Measurements from ENCODE around the gene UNC80.

The UNC80 gene

DNA sequence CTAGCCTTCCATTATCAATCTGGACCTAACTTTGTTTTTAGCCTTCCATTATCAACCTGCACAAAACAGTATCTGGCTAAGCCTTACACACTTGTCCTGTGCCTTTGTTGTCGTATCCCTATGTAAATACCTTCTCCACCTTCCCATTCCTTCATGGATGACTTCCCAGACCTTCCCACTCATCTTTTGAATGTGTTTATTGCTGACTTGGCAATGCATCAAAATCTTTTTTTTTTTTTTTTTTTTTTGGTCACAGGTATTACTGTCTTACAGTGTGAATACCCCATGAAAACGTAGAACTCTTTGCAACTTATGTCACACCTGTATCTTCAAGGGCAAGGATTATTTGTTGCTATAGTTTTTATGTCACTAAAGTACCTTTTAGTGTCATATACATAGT lies 256.5 kb downstream of the UNC80 start:
- CTCF ChIA-PET = no interaction called here
- no peak for TF ChIP-seq SUZ12 (IDR thresholded peaks at IDR 0.05)
- no peak for TF ChIP-seq FOXA1 (IDR thresholded peaks at IDR 0.05)
- TF ChIP-seq LEF1 (IDR thresholded peaks at IDR 0.05; ENCODE audit: borderline replicate concordance) = no peak
- no peak for TF ChIP-seq ARNT (IDR thresholded peaks at IDR 0.05)
- no peak for TF ChIP-seq CTBP1 (IDR thresholded peaks at IDR 0.05; ENCODE audit: borderline replicate concordance)
- TF ChIP-seq FOXK2 (IDR thresholded peaks at IDR 0.05) = no peak
- TF ChIP-seq SP1 (IDR thresholded peaks at IDR 0.05) = no peak
- POLR2A ChIA-PET = no interaction called here
- no peak for DNase-seq (ENCODE audit: extremely low spot score)

DNA sequence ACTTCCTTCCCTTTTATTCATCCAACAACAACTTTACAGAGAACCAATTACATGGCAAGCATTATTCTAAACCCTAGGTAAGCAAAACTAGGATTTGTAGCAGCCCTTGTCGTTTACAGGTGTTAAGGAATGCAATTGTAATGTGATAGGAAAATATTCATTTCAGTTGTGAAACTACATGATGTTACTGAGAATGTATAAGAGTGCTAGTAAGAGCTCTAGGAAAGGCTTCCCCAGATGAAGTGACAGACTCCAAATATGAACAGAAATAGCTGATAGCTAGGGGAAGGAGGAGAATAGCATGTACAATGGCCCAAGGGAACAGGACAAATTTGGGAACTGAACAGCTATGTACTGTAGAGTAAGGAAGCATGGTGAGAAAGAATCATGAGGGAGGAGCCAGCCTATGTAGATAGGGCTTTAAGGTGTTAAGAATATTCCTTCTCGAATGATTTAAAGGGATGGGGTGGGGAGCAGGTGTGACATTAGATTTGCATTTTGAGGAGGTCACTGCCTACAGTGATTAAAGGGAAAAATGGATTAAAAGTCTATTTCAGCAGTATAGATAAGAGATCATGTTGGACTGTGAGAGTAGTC lies 262.6 kb downstream of the UNC80 start:
- ChIA-PET CTCF (no interaction called here), POLR2A (no interaction called here)
- DNase-seq (ENCODE audit: extremely low spot score) = no peak
- TF ChIP-seq ZNF384 (IDR thresholded peaks at IDR 0.05) = no peak
- no peak for TF ChIP-seq SP1 (IDR thresholded peaks at IDR 0.05)
- no peak for TF ChIP-seq FOXK2 (IDR thresholded peaks at IDR 0.05)
- no peak for TF ChIP-seq NFRKB (IDR thresholded peaks at IDR 0.05)
- TF ChIP-seq FOXM1 (IDR thresholded peaks at IDR 0.05; ENCODE audit: borderline replicate concordance) = no peak
- TF ChIP-seq FOXA1 (IDR thresholded peaks at IDR 0.05) = no peak
- TF ChIP-seq, protein P1, sequence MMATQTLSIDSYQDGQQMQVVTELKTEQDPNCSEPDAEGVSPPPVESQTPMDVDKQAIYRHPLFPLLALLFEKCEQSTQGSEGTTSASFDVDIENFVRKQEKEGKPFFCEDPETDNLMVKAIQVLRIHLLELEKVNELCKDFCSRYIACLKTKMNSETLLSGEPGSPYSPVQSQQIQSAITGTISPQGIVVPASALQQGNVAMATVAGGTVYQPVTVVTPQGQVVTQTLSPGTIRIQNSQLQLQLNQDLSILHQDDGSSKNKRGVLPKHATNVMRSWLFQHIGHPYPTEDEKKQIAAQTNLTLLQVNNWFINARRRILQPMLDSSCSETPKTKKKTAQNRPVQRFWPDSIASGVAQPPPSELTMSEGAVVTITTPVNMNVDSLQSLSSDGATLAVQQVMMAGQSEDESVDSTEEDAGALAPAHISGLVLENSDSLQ (IDR thresholded peaks at IDR 0.05) = no peak
- no peak for TF ChIP-seq CTBP1 (IDR thresholded peaks at IDR 0.05; ENCODE audit: borderline replicate concordance)
- no peak for TF ChIP-seq ELF4 (IDR thresholded peaks at IDR 0.05)
- TF ChIP-seq SUZ12 (IDR thresholded peaks at IDR 0.05) = no peak
- no peak for TF ChIP-seq TARDBP (IDR thresholded peaks at IDR 0.05)
- TF ChIP-seq LEF1 (IDR thresholded peaks at IDR 0.05; ENCODE audit: borderline replicate concordance) = no peak
- TF ChIP-seq HDGF (IDR thresholded peaks at IDR 0.05; ENCODE audit: borderline replicate concordance) = no peak
- no peak for TF ChIP-seq BHLHE40 (IDR thresholded peaks at IDR 0.05; ENCODE audit: borderline replicate concordance)
- no peak for TF ChIP-seq ARNT (IDR thresholded peaks at IDR 0.05)
- TF ChIP-seq L3MBTL2 (conservative IDR thresholded peaks at IDR 0.05) = no peak

DNA sequence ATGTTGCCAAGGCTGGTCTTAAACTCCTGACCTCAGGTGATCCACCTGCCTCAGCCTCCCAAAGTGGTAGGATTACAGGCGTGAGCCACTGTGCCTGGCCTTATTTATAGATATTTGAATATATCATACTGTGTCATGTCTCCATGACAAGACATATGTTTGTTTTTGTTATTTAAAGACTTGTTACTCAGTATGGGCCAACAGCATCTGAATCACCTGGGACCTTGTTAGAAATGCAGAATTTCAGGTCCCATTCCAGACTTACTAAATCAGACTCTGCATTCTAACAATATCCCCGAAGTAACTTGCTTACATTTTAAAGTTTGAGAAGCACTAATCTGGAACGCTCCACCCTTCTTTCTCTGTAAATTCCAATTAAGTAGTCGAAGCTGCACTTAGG lies 264.0 kb downstream of the UNC80 start:
- POLR2A ChIA-PET = no interaction called here
- DNase-seq (ENCODE audit: extremely low spot score) = no peak
- no peak for TF ChIP-seq ZNF384 (IDR thresholded peaks at IDR 0.05)
- no peak for TF ChIP-seq FOXM1 (IDR thresholded peaks at IDR 0.05; ENCODE audit: borderline replicate concordance)
- no peak for TF ChIP-seq HDGF (IDR thresholded peaks at IDR 0.05; ENCODE audit: borderline replicate concordance)
- no peak for TF ChIP-seq FOXA1 (IDR thresholded peaks at IDR 0.05)
- TF ChIP-seq ELF4 (IDR thresholded peaks at IDR 0.05) = no peak
- TF ChIP-seq CTBP1 (IDR thresholded peaks at IDR 0.05; ENCODE audit: borderline replicate concordance) = no peak
- CTCF ChIA-PET = no interaction called here

DNA sequence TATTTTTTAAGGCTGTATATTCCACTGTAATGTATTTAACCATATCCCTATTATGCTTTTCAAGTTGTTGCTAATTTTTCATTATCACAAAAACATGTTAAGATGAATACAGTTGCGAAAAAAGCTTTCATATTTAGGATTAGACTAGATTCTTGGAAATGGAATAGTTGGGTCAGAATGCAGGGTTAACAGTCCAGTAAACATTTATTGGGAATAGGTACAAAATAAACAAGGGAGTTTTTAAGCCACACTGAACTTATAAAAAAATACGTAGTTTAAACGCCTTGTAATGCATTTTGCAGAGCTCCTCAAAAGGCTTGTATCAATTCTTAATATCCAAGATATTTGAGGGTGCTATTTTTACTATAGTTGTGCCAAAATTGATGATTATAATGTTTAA lies 266.4 kb downstream of the UNC80 start:
- DNase-seq (ENCODE audit: extremely low spot score) = no peak
- POLR2A ChIA-PET = no interaction called here
- CTCF ChIA-PET = interaction anchor here (0.6 kb wide), 1 partner anchor 154 kb away, joined by 3 read pairs; no protein-coding TSS in a partner anchor
- TF ChIP-seq ZNF384 (IDR thresholded peaks at IDR 0.05) = no peak
- no peak for TF ChIP-seq TARDBP (IDR thresholded peaks at IDR 0.05)

DNA sequence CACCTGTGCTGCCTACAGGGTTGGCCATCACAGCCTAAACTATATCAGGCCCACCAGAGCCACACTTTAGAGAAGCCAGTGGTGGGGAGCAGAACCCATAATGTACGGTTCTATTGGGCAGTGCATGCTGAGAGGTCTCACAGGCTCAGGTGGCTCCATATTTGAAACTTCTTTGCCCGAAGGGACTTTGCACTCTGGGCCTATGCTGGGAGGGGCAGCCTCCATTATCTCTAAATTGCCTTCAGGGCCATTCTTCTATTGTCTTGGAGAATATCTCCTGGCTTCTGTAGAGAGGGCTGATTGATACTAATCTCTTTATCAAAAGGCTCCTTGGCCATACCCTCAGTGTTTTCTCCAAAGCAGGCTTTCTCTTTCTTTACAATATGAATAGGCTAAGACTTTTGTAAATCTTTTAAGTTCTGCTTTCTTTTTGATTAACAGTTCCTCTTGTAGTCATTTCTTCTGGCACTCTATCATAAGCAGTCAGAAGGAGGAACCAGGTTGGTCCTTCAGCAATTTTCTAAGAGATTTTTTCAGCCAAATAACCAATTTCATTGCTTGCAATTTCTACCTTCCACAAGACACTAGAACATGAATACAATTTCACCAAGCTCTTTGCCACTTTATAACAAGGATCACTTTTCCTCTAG lies 275.3 kb downstream of the UNC80 start:
- ChIA-PET CTCF (no interaction called here), POLR2A (no interaction called here)
- no peak for DNase-seq (ENCODE audit: extremely low spot score)
- TF ChIP-seq NFRKB (IDR thresholded peaks at IDR 0.05) (no peak), HDGF (IDR thresholded peaks at IDR 0.05; ENCODE audit: borderline replicate concordance) (no peak), BHLHE40 (IDR thresholded peaks at IDR 0.05; ENCODE audit: borderline replicate concordance) (no peak), FOXA1 (IDR thresholded peaks at IDR 0.05) (no peak), SP1 (IDR thresholded peaks at IDR 0.05) (no peak), LEF1 (IDR thresholded peaks at IDR 0.05; ENCODE audit: borderline replicate concordance) (no peak), SUZ12 (IDR thresholded peaks at IDR 0.05) (no peak), TARDBP (IDR thresholded peaks at IDR 0.05) (no peak), L3MBTL2 (conservative IDR thresholded peaks at IDR 0.05) (no peak), ARNT (IDR thresholded peaks at IDR 0.05) (no peak), FOXM1 (IDR thresholded peaks at IDR 0.05; ENCODE audit: borderline replicate concordance) (no peak), CTBP1 (IDR thresholded peaks at IDR 0.05; ENCODE audit: borderline replicate concordance) (no peak), ELF4 (IDR thresholded peaks at IDR 0.05) (no peak)
- TF ChIP-seq, protein P1 (IDR thresholded peaks at IDR 0.05) = no peak

Data from HEK293T (cell line).